Measurements from ENCODE around the gene SLC16A11. TPM values are rescaled to one million over a fixed set of nuclear protein-coding genes. Genes with fewer than 3 reads are reported as not detected.

The SLC16A11 gene
- total and polyA plus RNA-seq, 2 donors (not counting 1 experiment from before 2014, with no cell fraction given): 10.0 to 31.9 TPM

GRCh38 chr17:7060165-7060891 lies 16.4 kb upstream of the SLC16A11 start:
- H3K79me2 ChIP-seq (ENCODE audit: control insufficient read depth, insufficient read depth, low read length): no peaks in the 10 kb centered on the region
- Mint-ChIP-seq H3K4me1 (no peaks in the 10 kb centered on the region), H3K27me3 (peaks cover 27% of the 10 kb centered on the region), H3K27ac (peak overlapping the region; percentile 56), H3K4me3 (no peak overlapping the region), H3K9me3 (ENCODE audit: insufficient read depth) (no peaks in the 10 kb centered on the region)
- H4K20me1 ChIP-seq (ENCODE audit: control insufficient read depth, insufficient read depth, low read length, poor library complexity, severe bottlenecking): no peaks in the 10 kb centered on the region
- H3K27ac ChIP-seq (ENCODE audit: low read length in 2 of 2): no peak overlapping the region
- H3K4me1 ChIP-seq (ENCODE audit: control insufficient read depth in 2 of 2, insufficient read depth in 2 of 2, low read length in 2 of 2): no peaks in the 10 kb centered on the region
- H3K9ac ChIP-seq (ENCODE audit: low read length): no peak overlapping the region
- no peak for TF ChIP-seq CTCF (IDR thresholded peaks at IDR 0.05)
- no peak for TF ChIP-seq EZH2 (IDR thresholded peaks at IDR 0.05; ENCODE audit: borderline replicate concordance, insufficient read depth, low read depth, low read length, poor library complexity, severe bottlenecking)
- H3K27me3 ChIP-seq (replicated peaks in 1 of 4; ENCODE audit: control extremely low read depth in 1 of 4, control insufficient read depth in 3 of 4, insufficient read depth in 4 of 4, low read length in 3 of 4): peaks cover 0 to 10% (median 3%) of the 10 kb centered on the region in 4 experiments
- H3K36me3 ChIP-seq (replicated peaks in 1 of 2; ENCODE audit: control extremely low read depth in 1 of 2, control insufficient read depth in 1 of 2, extremely low read depth in 1 of 2, insufficient read depth in 2 of 2, low read length in 1 of 2): no peaks in the 10 kb centered on the region
- CTCF ChIA-PET: interaction anchor here (0.6 to 1.2 kb wide), 2 partner anchors 8 to 28 kb away, joined by 3 to 4 read pairs; no protein-coding TSS in a partner anchor
- H3K4me2 ChIP-seq (replicated peaks; ENCODE audit: low read depth, low read length, poor library complexity, severe bottlenecking): no peak overlapping the region
- H2AFZ ChIP-seq (ENCODE audit: insufficient read depth, low read depth, low read length, poor library complexity, severe bottlenecking): no peak overlapping the region
- 64% methylated on average over 5 of the region's 6 CpGs for WGBS (ENCODE audit: insufficient coverage)
- POLR2A ChIA-PET: interaction anchor here (0.6 to 1.2 kb wide), 2 partner anchors 9 to 48 kb away, joined by 5 to 10 read pairs; no protein-coding TSS in a partner anchor
- DNase-seq (no peak), ATAC-seq (ENCODE audit: low read depth) (no peak)
- H3K4me3 ChIP-seq (ENCODE audit: control extremely low read depth in 1 of 5, extremely low read depth in 1 of 5, insufficient read depth in 1 of 5, low read depth in 2 of 5, low read length in 4 of 5): no peak overlapping the region
- H3K9me3 ChIP-seq (ENCODE audit: control extremely low read depth in 1 of 3, control insufficient read depth in 2 of 3, insufficient read depth in 1 of 3, low read length in 2 of 3): no peaks in the 10 kb centered on the region
- intact Hi-C loops (cut with micrococcal nuclease): no loop called here

GRCh38 chr17:7058831-7059447 lies 15.0 kb upstream of the SLC16A11 start:
- intact Hi-C loops (cut with micrococcal nuclease): no loop called here
- H3K27ac Mint-ChIP-seq: no peak overlapping the region

More at GRCh38 chr17:7058831-7059447, 15.0 kb upstream of the SLC16A11 start:
- 100% methylated on average over 4 of the region's 7 CpGs for WGBS (ENCODE audit: insufficient coverage)
- Histone ChIP-seq H3K27me3 (replicated peaks in 1 of 4; ENCODE audit: control extremely low read depth in 1 of 4, control insufficient read depth in 3 of 4, insufficient read depth in 4 of 4, low read length in 3 of 4) (peaks cover 0 to 10% (median 3%) of the 10 kb centered on the region in 4 experiments), H3K4me3 (ENCODE audit: control extremely low read depth in 1 of 5, extremely low read depth in 1 of 5, insufficient read depth in 1 of 5, low read depth in 2 of 5, low read length in 4 of 5) (no peak overlapping the region), H3K4me2 (replicated peaks; ENCODE audit: low read depth, low read length, poor library complexity, severe bottlenecking) (no peak overlapping the region), H3K27ac (ENCODE audit: low read length in 2 of 2) (no peak overlapping the region), H3K9me3 (ENCODE audit: control extremely low read depth in 1 of 3, control insufficient read depth in 2 of 3, insufficient read depth in 1 of 3, low read length in 2 of 3) (no peaks in the 10 kb centered on the region), H2AFZ (ENCODE audit: insufficient read depth, low read depth, low read length, poor library complexity, severe bottlenecking) (no peak overlapping the region), H3K9ac (ENCODE audit: low read length) (no peak overlapping the region), H3K4me1 (ENCODE audit: control insufficient read depth in 2 of 2, insufficient read depth in 2 of 2, low read length in 2 of 2) (no peaks in the 10 kb centered on the region), H3K36me3 (replicated peaks in 1 of 2; ENCODE audit: control extremely low read depth in 1 of 2, control insufficient read depth in 1 of 2, extremely low read depth in 1 of 2, insufficient read depth in 2 of 2, low read length in 1 of 2) (no peaks in the 10 kb centered on the region), H3K79me2 (ENCODE audit: control insufficient read depth, insufficient read depth, low read length) (no peaks in the 10 kb centered on the region), H4K20me1 (ENCODE audit: control insufficient read depth, insufficient read depth, low read length, poor library complexity, severe bottlenecking) (no peaks in the 10 kb centered on the region)
- Mint-ChIP-seq H3K27me3 (peaks cover 23% of the 10 kb centered on the region), H3K4me3 (no peak overlapping the region), H3K4me1 (no peaks in the 10 kb centered on the region), H3K9me3 (ENCODE audit: insufficient read depth) (no peaks in the 10 kb centered on the region)
- TF ChIP-seq EZH2 (IDR thresholded peaks at IDR 0.05; ENCODE audit: borderline replicate concordance, insufficient read depth, low read depth, low read length, poor library complexity, severe bottlenecking): no peak
- no peak for TF ChIP-seq CTCF (IDR thresholded peaks at IDR 0.05)
- no peak for DNase-seq
- ATAC-seq (ENCODE audit: low read depth): no peak
- POLR2A ChIA-PET: no interaction called here
- CTCF ChIA-PET: interaction anchor here (1.4 kb wide), 1 partner anchor 78 kb away, joined by 3 read pairs; no protein-coding TSS in a partner anchor

All from B cell (primary cell).